ENCODE measurements around the gene TKTL1.

TKTL1 gene

DNA sequence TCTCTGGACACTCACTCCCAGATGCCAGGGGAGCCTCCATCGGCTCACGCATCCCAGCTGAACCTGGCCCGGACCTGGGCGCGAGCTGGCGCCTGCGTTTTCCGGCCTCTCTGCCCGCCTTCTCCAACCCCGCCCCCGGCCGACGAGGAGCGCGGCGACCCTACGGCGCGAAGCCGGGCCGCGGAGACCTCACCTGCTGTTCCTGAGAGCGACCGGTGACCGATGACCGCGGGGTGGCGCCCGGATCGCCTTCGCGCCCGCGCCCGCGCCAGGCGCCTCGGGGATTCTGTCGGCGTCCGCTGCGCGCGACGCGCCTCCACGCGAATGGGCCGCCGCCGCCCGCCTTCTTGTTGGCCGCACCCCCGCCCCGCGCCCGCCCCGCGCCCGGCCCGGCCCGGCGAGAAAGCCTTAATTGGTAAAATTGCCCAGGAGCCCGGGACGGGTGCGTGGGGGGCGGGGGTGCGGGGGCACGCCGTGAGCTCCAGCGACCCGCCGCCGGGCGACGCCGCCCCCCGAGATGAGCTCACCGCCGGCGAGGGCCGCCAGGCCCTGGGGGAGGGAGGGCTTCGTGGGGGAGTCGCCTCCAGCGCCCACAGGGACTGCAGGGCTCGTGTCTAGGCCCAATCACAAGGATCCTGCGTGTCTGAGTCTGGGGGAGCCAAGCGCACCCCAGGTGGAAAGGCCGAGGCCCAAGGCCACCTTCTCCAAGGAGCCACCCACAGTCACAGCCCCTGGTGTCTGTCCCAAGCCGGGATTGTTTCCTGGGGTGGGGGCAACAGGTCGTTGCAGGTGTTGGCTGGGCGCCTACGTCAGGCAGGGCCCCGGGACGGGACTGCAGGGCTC, 78.9 kb downstream of the TKTL1 start, which contains the start of gene FLNA:
FLNA (minus strand) TSS at position 322 of the 843 bp plus-strand sequence. CDS start 3,389 bp downstream, outside the sequence.
- in situ Hi-C loops (cut with MboI; ENCODE audit: low sequenced_read_pairs) = no loop called here

DNA sequence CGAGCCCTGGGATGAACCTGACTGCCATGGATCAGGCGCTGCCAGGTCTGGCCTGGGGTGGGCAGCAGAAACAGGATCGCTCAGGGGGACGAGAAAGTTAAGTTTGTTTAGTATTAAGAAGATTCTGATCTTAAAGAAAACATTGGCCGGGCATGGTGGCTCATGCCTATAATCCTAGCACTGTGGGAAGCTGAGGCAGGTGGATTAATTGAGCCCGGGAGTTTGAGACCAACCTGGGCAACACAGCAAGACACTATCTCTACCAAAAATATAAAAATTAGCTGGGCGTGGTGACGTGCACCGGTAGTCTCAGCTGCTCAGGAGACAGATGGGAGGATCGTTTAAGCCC, 79.5 kb downstream of the TKTL1 start:
- in situ Hi-C loops (cut with MboI; ENCODE audit: low sequenced_read_pairs) = no loop called here

DNA sequence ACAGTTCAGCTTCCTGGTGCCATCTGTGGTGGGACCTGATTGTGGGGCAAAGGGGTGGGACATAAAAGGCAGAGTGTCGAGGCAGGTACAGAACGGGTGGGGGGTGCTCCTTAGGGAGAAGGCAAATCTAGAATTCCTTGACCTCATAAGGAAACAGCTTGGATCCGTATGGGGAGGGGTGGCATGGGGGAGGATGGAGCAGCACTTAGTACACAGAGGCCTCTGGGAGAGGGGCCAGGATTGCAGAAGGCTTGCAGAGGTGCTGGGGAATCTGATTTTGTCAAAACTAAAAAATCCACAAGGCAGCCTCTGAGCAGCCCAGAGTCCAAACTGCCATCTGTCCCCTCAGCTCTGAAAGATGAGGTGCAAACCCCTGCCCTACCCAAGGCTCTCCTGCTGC, 81.2 kb downstream of the TKTL1 start:
- in situ Hi-C loops (cut with MboI; ENCODE audit: low sequenced_read_pairs) = no loop called here

DNA sequence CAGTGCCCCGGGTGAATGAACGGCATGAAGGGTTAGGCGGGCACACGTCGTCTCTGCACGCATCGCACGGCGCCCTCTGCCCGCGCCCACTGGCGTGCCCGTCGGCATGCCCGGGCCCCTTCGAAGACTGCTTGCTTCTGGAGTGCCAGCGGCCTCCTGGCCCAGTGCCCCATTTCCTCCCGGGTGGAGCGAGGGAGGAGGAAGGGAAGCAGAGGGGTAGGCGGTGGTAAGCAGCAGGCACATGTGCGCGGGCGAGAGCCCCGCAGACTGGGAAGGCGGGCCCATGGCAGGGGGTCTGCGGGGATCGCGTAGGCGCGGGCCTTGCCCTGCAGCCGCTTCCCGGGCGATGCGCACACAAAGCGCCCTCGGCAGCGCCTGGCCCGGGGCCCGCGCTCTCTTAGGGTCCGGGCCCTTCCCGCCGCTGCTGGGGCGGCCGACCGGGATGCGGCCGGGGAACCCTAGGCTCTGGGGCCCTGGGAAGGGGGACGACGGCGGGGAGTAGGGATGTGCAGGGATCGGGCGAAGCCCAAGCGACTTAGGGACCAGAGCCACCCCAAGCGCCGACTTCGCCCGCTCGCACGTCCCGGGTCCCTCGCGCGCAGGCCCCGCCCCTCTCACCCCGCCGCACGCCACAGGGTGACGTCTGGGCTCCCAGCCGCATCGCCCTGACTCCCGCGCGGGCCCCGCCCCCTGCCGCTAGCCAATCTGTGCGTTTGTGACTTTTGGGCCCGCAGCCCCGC, 82.6 kb downstream of the TKTL1 start:
- in situ Hi-C loops (cut with MboI; ENCODE audit: low sequenced_read_pairs) = no loop called here

DNA sequence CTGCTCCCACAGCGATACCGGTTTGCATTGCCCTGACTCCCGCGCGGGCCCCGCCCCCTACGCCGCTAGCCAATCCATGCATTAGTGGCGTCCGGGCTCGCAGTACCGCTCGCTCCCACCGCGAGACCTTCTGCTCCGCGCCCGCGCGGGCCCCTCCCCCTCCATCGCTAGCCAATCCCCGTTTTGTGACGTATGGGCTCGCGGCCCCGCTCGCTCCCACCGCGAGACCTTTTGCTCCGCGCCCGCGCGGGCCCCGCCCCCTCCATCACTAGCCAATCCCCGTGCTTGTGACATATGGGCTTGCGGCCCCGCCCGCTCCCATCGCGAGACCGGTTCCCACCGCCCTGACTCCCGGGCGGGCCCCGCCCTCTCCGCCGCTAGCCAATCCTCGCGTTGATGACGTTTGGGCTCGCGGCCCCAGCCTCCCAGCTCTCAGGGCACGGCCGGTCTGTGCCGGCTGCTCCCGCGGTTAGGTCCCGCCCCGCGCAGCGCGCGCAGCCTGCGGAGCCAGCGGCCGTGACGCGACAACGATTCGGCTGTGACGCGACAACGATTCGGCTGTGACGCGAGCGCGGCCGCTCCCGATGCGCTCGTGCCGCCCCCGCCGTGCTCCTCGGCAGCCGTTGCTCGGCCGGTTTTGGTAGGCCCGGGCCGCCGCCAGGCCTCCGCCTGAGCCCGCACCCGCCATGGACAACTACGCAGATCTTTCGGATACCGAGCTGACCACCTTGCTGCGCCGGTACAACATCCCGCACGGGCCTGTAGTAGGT, 83.4 kb downstream of the TKTL1 start, which contains the start of gene EMD:
EMD (plus strand) TSS at position 497 of the 770 bp plus-strand sequence; CDS start at position 687, 190 bp downstream.
- in situ Hi-C loops (cut with MboI; ENCODE audit: low sequenced_read_pairs) = no loop called here

DNA sequence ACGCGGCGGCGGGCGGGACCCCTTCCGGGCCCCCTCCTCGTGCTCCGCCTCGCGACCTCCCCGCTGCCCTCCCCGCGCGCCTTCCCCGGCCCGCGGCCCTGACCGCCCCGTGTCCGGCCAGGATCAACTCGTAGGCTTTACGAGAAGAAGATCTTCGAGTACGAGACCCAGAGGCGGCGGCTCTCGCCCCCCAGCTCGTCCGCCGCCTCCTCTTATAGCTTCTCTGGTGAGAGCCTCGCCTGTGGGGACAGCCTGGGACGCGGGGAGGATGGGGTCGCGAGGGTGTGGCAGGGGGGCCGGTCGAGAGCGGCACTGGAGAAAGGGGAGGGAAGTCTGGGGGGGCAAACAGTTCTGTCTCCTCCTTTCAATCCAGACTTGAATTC, 84.0 kb downstream of the TKTL1 start:
- in situ Hi-C loops (cut with MboI; ENCODE audit: low sequenced_read_pairs) = no loop called here

Data from HL-60/S4 (cell line).